MCF 10A (cell line): ENCODE results near the gene ZNF740. TPM values are rescaled to one million over a fixed set of nuclear protein-coding genes. Genes with fewer than 3 reads are reported as not detected.
A peak's percentile ranks its signal among the peaks of the same experiment; 100 is the strongest.

Source experiments
- BruUV-seq: library from RNA; stranded (reverse); fragments of 400-500 nt; replicated peaks from 2 replicates; lab custom pipeline; 2021; lab: Mats Ljungman, UMichigan
- CTCF ChIA-PET: fragments of 300-600 bp; sonication (Branson Sonifier 250); formaldehyde crosslinking; extraction: SDS; loops from one replicate; lab custom pipeline; 2021; ENCODE audit warnings: antibody characterized with exemption, inconsistent platforms; lab: Yijun Ruan, JAX
- POLR2A ChIA-PET: fragments of 300-600, 350-650 bp; sonication (Branson Sonifier 250); formaldehyde crosslinking; extraction: SDS; loops from one replicate; lab custom pipeline; 2020; ENCODE audit warnings: antibody characterized with exemption, inconsistent platforms; lab: Yijun Ruan, JAX
- DNase-seq: peaks from one replicate; pipeline ENCODE4 v3.0.0-alpha.2; 2018; ENCODE audit not compliant: unreplicated experiment
- H3K27ac Mint-ChIP-seq: one replicate; pipeline ENCODE4 v1.8.0; 2022; ENCODE audit warnings: mild to moderate bottlenecking, low read depth, mixed read lengths; ENCODE audit not compliant: unreplicated experiment
- H3K27me3 Mint-ChIP-seq: one replicate; pipeline ENCODE4 v1.8.0; 2022; ENCODE audit warnings: mixed read lengths; ENCODE audit not compliant: insufficient read depth, unreplicated experiment
- H3K36me3 Mint-ChIP-seq: one replicate; pipeline ENCODE4 v1.8.0; 2022; ENCODE audit warnings: mild to moderate bottlenecking, moderate library complexity, mixed read lengths; ENCODE audit not compliant: insufficient read depth, unreplicated experiment
- H3K4me1 Mint-ChIP-seq: one replicate; pipeline ENCODE4 v1.8.0; 2022; ENCODE audit warnings: mixed read lengths; ENCODE audit not compliant: insufficient read depth, unreplicated experiment
- H3K4me3 Mint-ChIP-seq: one replicate; pipeline ENCODE4 v1.8.0; 2022; ENCODE audit warnings: mild to moderate bottlenecking, moderate library complexity, mixed read lengths; ENCODE audit not compliant: unreplicated experiment
- H3K9me3 Mint-ChIP-seq: one replicate; pipeline ENCODE4 v1.8.0; 2022; ENCODE audit warnings: mixed read lengths; ENCODE audit not compliant: unreplicated experiment
- CTCF ChIP-seq: fragments of 200-600 bp; IDR thresholded peaks from one replicate; pipeline ENCODE4 v1.8.0; 2022; ENCODE audit warnings: antibody characterized with exemption, mild to moderate bottlenecking; ENCODE audit not compliant: unreplicated experiment
- intact Hi-C: fragments of 100-400 bp; cut with micrococcal nuclease; formaldehyde crosslinking; loops from 2 replicates; pipeline ENCODE4 v1.14.1; 2022
- total RNA-seq: library from RNA; stranded (reverse); gene quantifications from 2 replicates; pipeline ENCODE4 v1.2.3, GENCODE V29; 2022

ZNF740 gene
- total RNA-seq, 1 experiment from 2014 or later = 36.2 TPM

- H3K4me3 Mint-ChIP-seq = no peak overlapping the region
- intact Hi-C loops = loop anchor here (5.0 kb wide), 1 partner anchor 56 kb away; the partner anchor contains the start of gene ESPL1
- ChIA-PET CTCF (interaction anchor here (0.6 to 9.3 kb wide), 6 partner anchors 11 to 78 kb away, joined by 3 to 275 read pairs (median 6); partner anchors contain the start of gene PFDN5), POLR2A (interaction anchor here (0.6 to 1.0 kb wide), 2 partner anchors 41 to 51 kb away, joined by 3 to 5 read pairs; a partner anchor contains a TSS)
- TSS peak; percentile 64 for BruUV-seq
- no peaks in the 10 kb centered on the region for H3K27me3 Mint-ChIP-seq
- no peak for DNase-seq
- peaks cover 13% of the 10 kb centered on the region for H3K4me1 Mint-ChIP-seq
- H3K27ac Mint-ChIP-seq = no peak overlapping the region
- peaks cover 39% of the 10 kb centered on the region for H3K36me3 Mint-ChIP-seq
- no peaks in the 10 kb centered on the region for H3K9me3 Mint-ChIP-seq
- no peak for TF ChIP-seq CTCF
Observed at GRCh38 chr12:53210843-53211242, 30.3 kb downstream of the ZNF740 start.

GRCh38 chr12:53211476-53212381 lies 31.2 kb downstream of the ZNF740 start:
- DNase-seq = no peak
- Mint-ChIP-seq H3K36me3 (peaks cover 39% of the 10 kb centered on the region), H3K4me3 (no peak overlapping the region), H3K4me1 (peaks cover 8% of the 10 kb centered on the region), H3K27me3 (no peaks in the 10 kb centered on the region), H3K9me3 (no peaks in the 10 kb centered on the region), H3K27ac (no peak overlapping the region)
- POLR2A ChIA-PET = interaction anchor here (0.7 to 0.9 kb wide), 2 partner anchors 40 to 84 kb away, joined by 3 to 5 read pairs; partner anchors contain the start of gene PFDN5
- TF ChIP-seq CTCF = no peak
- intact Hi-C loops = loop anchor here (5.0 kb wide), 1 partner anchor 56 kb away; the partner anchor contains the start of gene ESPL1
- CTCF ChIA-PET = interaction anchor here (0.5 to 9.3 kb wide), 16 partner anchors 11 to 603 kb away, joined by 3 to 275 read pairs (median 3); partner anchors contain the start of genes AAAS, ESPL1, MYG1 and PFDN5
- BruUV-seq = no TSS peak

- no peak for DNase-seq
- no peaks in the 10 kb centered on the region for H3K27me3 Mint-ChIP-seq
- ChIA-PET CTCF (interaction anchor here (0.5 to 9.3 kb wide), 16 partner anchors 10 to 295 kb away, joined by 3 to 275 read pairs (median 4); partner anchors contain the start of genes AAAS, ESPL1 and PFDN5), POLR2A (interaction anchor here (0.7 to 2.8 kb wide), 4 partner anchors 39 to 82 kb away, joined by 3 to 16 read pairs (median 4); partner anchors contain the start of gene PFDN5)
- no peak overlapping the region for H3K4me3 Mint-ChIP-seq
- H3K4me1 Mint-ChIP-seq = peaks cover 20% of the 10 kb centered on the region
- H3K36me3 Mint-ChIP-seq = peaks cover 39% of the 10 kb centered on the region
- no peaks in the 10 kb centered on the region for H3K9me3 Mint-ChIP-seq
- TF ChIP-seq CTCF = no peak
- intact Hi-C loops = loop anchor here (1.0 to 5.0 kb wide), 3 partner anchors 38 to 74 kb away; partner anchors contain the start of gene ESPL1
- no TSS peak for BruUV-seq
- H3K27ac Mint-ChIP-seq = no peak overlapping the region
Observed at GRCh38 chr12:53212931-53213330, 32.4 kb downstream of the ZNF740 start.
